Measurements from ENCODE around the gene GJA1.

- TF ChIP-seq, protein P1, sequence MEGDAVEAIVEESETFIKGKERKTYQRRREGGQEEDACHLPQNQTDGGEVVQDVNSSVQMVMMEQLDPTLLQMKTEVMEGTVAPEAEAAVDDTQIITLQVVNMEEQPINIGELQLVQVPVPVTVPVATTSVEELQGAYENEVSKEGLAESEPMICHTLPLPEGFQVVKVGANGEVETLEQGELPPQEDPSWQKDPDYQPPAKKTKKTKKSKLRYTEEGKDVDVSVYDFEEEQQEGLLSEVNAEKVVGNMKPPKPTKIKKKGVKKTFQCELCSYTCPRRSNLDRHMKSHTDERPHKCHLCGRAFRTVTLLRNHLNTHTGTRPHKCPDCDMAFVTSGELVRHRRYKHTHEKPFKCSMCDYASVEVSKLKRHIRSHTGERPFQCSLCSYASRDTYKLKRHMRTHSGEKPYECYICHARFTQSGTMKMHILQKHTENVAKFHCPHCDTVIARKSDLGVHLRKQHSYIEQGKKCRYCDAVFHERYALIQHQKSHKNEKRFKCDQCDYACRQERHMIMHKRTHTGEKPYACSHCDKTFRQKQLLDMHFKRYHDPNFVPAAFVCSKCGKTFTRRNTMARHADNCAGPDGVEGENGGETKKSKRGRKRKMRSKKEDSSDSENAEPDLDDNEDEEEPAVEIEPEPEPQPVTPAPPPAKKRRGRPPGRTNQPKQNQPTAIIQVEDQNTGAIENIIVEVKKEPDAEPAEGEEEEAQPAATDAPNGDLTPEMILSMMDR (IDR thresholded peaks at IDR 0.05): no peak
- TF ChIP-seq ZFX (IDR thresholded peaks at IDR 0.05; ENCODE audit: borderline replicate concordance): no peak
Observed at GRCh38 chr6:121492536-121492935, 57.1 kb downstream of the GJA1 start.
